Ishikawa (cell line): ENCODE data around the gene RNU1-2.

Experiments
- CEBPB ChIP-seq: IDR thresholded peaks from 2 replicates; pipeline ENCODE4 v1.6.1; 2012
- FOXM1 ChIP-seq: IDR thresholded peaks from 2 replicates; pipeline ENCODE4 v1.6.1; 2012; ENCODE audit warnings: low read depth, borderline replicate concordance
- MAX ChIP-seq: IDR thresholded peaks from 2 replicates; pipeline ENCODE4 v1.6.1; 2012
- RAD21 ChIP-seq: IDR thresholded peaks from 2 replicates; pipeline ENCODE4 v1.6.1; 2012; ENCODE audit warnings: low read depth
- TAF1 ChIP-seq: IDR thresholded peaks from 2 replicates; pipeline ENCODE4 v1.6.1; 2012; ENCODE audit warnings: low read depth, mild to moderate bottlenecking
- USF1 ChIP-seq: IDR thresholded peaks from 2 replicates; pipeline ENCODE4 v1.6.1; 2012

DNA sequence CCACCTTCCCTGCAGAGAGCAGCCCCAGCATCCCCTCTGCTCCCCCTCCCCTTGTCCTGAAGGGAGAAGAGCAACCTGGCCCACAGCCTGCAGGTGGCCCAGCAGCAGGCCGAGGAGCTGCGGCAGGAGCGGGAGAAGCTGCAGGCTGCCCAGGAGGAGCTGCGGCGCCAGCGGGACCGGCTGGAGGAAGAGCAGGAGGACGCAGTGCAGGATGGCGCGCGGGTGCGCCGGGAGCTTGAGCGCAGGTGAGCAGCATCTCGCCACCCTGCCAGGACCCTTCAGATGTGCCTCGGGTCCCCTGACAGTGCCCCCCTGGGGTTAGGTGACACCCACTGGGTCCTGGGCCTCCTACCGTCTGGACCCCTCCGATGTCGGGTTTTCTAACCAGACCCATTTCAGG lies 48.3 kb downstream of the RNU1-2 start:
- no peak for TF ChIP-seq CEBPB
- TF ChIP-seq MAX, result no peak
- no peak for TF ChIP-seq RAD21
- no peak for TF ChIP-seq USF1
- no peak for TF ChIP-seq TAF1
- no peak for TF ChIP-seq FOXM1
